Activated CD8-positive, alpha-beta T cell treated with anti-CD3 and anti-CD28 coated beads for 36 hours (primary cell): ENCODE results near the gene KRTAP10-8. TPM values are rescaled to one million over a fixed set of nuclear protein-coding genes. Genes with fewer than 3 reads are reported as not detected.
"Not testable (repeated sequence)": the region's sequence is repeated elsewhere in the genome, so short reads cannot be mapped to it uniquely, and the experiment has no call there.

Experiments used
- ATAC-seq: fragments of 200-7000 bp; cut with Tn5 transposase; one replicate; pipeline ENCODE4 v1.10.0; 2021; ENCODE audit warnings: mild to moderate bottlenecking, moderate library complexity
- CTCF ChIA-PET: fragments of 350-600 bp; sonication (Branson Sonifier 250); formaldehyde crosslinking; loops from one replicate; lab custom pipeline; 2021; ENCODE audit warnings: antibody characterized with exemption; lab: Charles Lee
- POLR2A ChIA-PET: fragments of 350-600 bp; sonication (Branson Sonifier 250); formaldehyde crosslinking; loops from one replicate; lab custom pipeline; 2021; ENCODE audit warnings: antibody characterized with exemption; lab: Charles Lee
- DNase-seq: peaks from one replicate; pipeline ENCODE4 v3.0.0-alpha.2; 2020
- H3K27ac Mint-ChIP-seq: one replicate; pipeline ENCODE4 v1.8.0; 2021; ENCODE audit warnings: mild to moderate bottlenecking, mixed read lengths
- H3K27me3 Mint-ChIP-seq: one replicate; pipeline ENCODE4 v1.8.0; 2021; ENCODE audit warnings: mixed read lengths
- H3K36me3 Mint-ChIP-seq: one replicate; pipeline ENCODE4 v1.8.0; 2021; ENCODE audit warnings: low read depth, mixed read lengths
- H3K4me1 Mint-ChIP-seq: one replicate; pipeline ENCODE4 v1.8.0; 2021; ENCODE audit warnings: low read depth, mixed read lengths
- H3K4me3 Mint-ChIP-seq: one replicate; pipeline ENCODE4 v1.8.0; 2021; ENCODE audit warnings: mild to moderate bottlenecking, moderate library complexity, mixed read lengths
- H3K9me3 Mint-ChIP-seq: one replicate; pipeline ENCODE4 v1.8.0; 2021; ENCODE audit warnings: mixed read lengths
- CTCF ChIP-seq: fragments of 200-600 bp; IDR thresholded peaks from one replicate; pipeline ENCODE4 v1.8.0; 2022; ENCODE audit warnings: antibody characterized with exemption, mild to moderate bottlenecking
- intact Hi-C: fragments of 100-400 bp; cut with micrococcal nuclease; formaldehyde crosslinking; loops from one replicate; pipeline ENCODE4 v1.10.0; 2022
- total RNA-seq, 2 experiments: library from RNA; stranded (reverse); gene quantifications; one replicate each; pipeline ENCODE4 v1.2.3, GENCODE V29; 2021

Gene KRTAP10-8
- total RNA-seq, 2 experiments from 2014 or later: not detected

- intact Hi-C loops: no loop called here
- Mint-ChIP-seq H3K9me3 (peaks cover 12% of the 10 kb centered on the region), H3K36me3 (no peaks in the 10 kb centered on the region), H3K27ac (no peak overlapping the region), H3K27me3 (peaks cover 5% of the 10 kb centered on the region), H3K4me3 (no peak overlapping the region), H3K4me1 (peaks cover 6% of the 10 kb centered on the region)
- ATAC-seq (peak; percentile 74), DNase-seq (peak; percentile 53)
- ChIA-PET CTCF (interaction anchor here (1.2 to 1.5 kb wide), 3 partner anchors 9 to 210 kb away, joined by 3 to 4 read pairs (median 4); no protein-coding TSS in a partner anchor), POLR2A (no interaction called here)
- no peak for TF ChIP-seq CTCF
Measured at GRCh38 chr21:44583800-44584147, 28.1 kb upstream of the KRTAP10-8 start.

- ChIA-PET POLR2A (no interaction called here), CTCF (no interaction called here)
- H3K9me3 Mint-ChIP-seq: peaks cover 6% of the 10 kb centered on the region
- peaks cover 7% of the 10 kb centered on the region for H3K27me3 Mint-ChIP-seq
- no peaks in the 10 kb centered on the region for H3K36me3 Mint-ChIP-seq
- ATAC-seq: no peak
- no peak overlapping the region for H3K27ac Mint-ChIP-seq
- peaks cover 6% of the 10 kb centered on the region for H3K4me1 Mint-ChIP-seq
- H3K4me3 Mint-ChIP-seq: no peak overlapping the region
- DNase-seq: no peak
- intact Hi-C loops: no loop called here
- no peak for TF ChIP-seq CTCF
Measured at GRCh38 chr21:44585892-44586291, 26.0 kb upstream of the KRTAP10-8 start.

- intact Hi-C loops: no loop called here
- POLR2A ChIA-PET: no interaction called here
- Mint-ChIP-seq H3K4me3 (no peak overlapping the region), H3K4me1 (peaks cover 2% of the 10 kb centered on the region), H3K27ac (no peak overlapping the region), H3K36me3 (no peaks in the 10 kb centered on the region), H3K27me3 (peaks cover 7% of the 10 kb centered on the region), H3K9me3 (no peaks in the 10 kb centered on the region)
- ATAC-seq: no peak
- no peak for DNase-seq
- no peak for TF ChIP-seq CTCF
- CTCF ChIA-PET: no interaction called here
Measured at GRCh38 chr21:44589094-44589493, 22.8 kb upstream of the KRTAP10-8 start.

- DNase-seq (no peak), ATAC-seq (no peak)
- Mint-ChIP-seq H3K4me1 (no peaks in the 10 kb centered on the region), H3K27ac (no peak overlapping the region), H3K27me3 (peaks cover 7% of the 10 kb centered on the region), H3K9me3 (no peaks in the 10 kb centered on the region), H3K4me3 (no peak overlapping the region), H3K36me3 (no peaks in the 10 kb centered on the region)
- intact Hi-C loops: no loop called here
- no peak for TF ChIP-seq CTCF
- POLR2A ChIA-PET: no interaction called here
- CTCF ChIA-PET: interaction anchor here (0.8 kb wide), 1 partner anchor 204 kb away, joined by 3 read pairs; no protein-coding TSS in a partner anchor
Measured at GRCh38 chr21:44589586-44590305, 22.1 kb upstream of the KRTAP10-8 start.

- ChIA-PET POLR2A (no interaction called here), CTCF (interaction anchor here (0.8 kb wide), 1 partner anchor 203 kb away, joined by 3 read pairs; no protein-coding TSS in a partner anchor)
- no peaks in the 10 kb centered on the region for H3K9me3 Mint-ChIP-seq
Measured at GRCh38 chr21:44590311-44590721, 21.6 kb upstream of the KRTAP10-8 start.

GRCh38 chr21:44590897-44591800 is 20.7 kb upstream of the KRTAP10-8 start:
- ATAC-seq: not testable (repeated sequence)

More at GRCh38 chr21:44590311-44590721, 21.6 kb upstream of the KRTAP10-8 start:
- no peak overlapping the region for H3K27ac Mint-ChIP-seq
- no peaks in the 10 kb centered on the region for H3K36me3 Mint-ChIP-seq
- no peaks in the 10 kb centered on the region for H3K4me1 Mint-ChIP-seq
- no peak for TF ChIP-seq CTCF
- ATAC-seq (no peak), DNase-seq (no peak)
- H3K4me3 Mint-ChIP-seq: no peak overlapping the region
- intact Hi-C loops: no loop called here
- H3K27me3 Mint-ChIP-seq: peaks cover 7% of the 10 kb centered on the region

GRCh38 chr21:44591801-44592130 is 20.1 kb upstream of the KRTAP10-8 start:
- H3K4me1 Mint-ChIP-seq, POLR2A ChIA-PET, H3K27me3 Mint-ChIP-seq, intact Hi-C loops, H3K9me3 Mint-ChIP-seq, H3K4me3 Mint-ChIP-seq, DNase-seq, H3K27ac Mint-ChIP-seq, ATAC-seq, H3K36me3 Mint-ChIP-seq, CTCF ChIA-PET: not testable (repeated sequence)

More at GRCh38 chr21:44590897-44591800, 20.7 kb upstream of the KRTAP10-8 start:
- H3K27me3 Mint-ChIP-seq, H3K36me3 Mint-ChIP-seq, H3K9me3 Mint-ChIP-seq, CTCF ChIA-PET, DNase-seq, intact Hi-C loops, POLR2A ChIA-PET, H3K4me1 Mint-ChIP-seq, H3K4me3 Mint-ChIP-seq, H3K27ac Mint-ChIP-seq: not testable (repeated sequence)
